Gastrocnemius medialis (tissue), 4 donors: ENCODE measurements around the gene HNRNPA0. TPM values are rescaled to one million over a fixed set of nuclear protein-coding genes. Genes with fewer than 3 reads are reported as not detected.

Source experiments
- ATAC-seq, 2 donors: fragments of 150-250 bp; one replicate each; pipeline ENCODE4 v1.9.1; 2016
- DNase-seq, 2 donors: peaks; one replicate each; pipeline ENCODE4 v3.0.0-alpha.2; 2019
- H3K27ac ChIP-seq, 4 donors: fragments of 200-600 bp; sonication (generic); 1 replicate in 1 of 4; 2 replicates in 3 of 4; pipeline ENCODE4 v1.5.1; 2016 to 2018; ENCODE audit warnings: mild to moderate bottlenecking in 2 of 4, moderate library complexity in 1 of 4
- H3K27me3 ChIP-seq, 3 donors: fragments of 200-600 bp; sonication (generic) in 2 of 3; 1 replicate in 1 of 3; 2 replicates in 2 of 3; pipeline versions ENCODE4 v1.5.1 to v1.6.0; 2016 to 2019; ENCODE audit warnings: mild to moderate bottlenecking in 1 of 3, moderate library complexity in 1 of 3
- H3K36me3 ChIP-seq, 2 donors: fragments of 200-600 bp; sonication (generic) in 1 of 2; one replicate each; pipeline ENCODE4 v1.5.1; 2017 to 2018
- H3K4me1 ChIP-seq, 2 donors: fragments of 200-600 bp; sonication (generic) in 1 of 2; one replicate each; pipeline ENCODE4 v1.5.1; 2016 to 2017; ENCODE audit warnings: mild to moderate bottlenecking in 2 of 2
- H3K4me3 ChIP-seq, 4 donors: fragments of 200-600 bp; sonication (generic) in 3 of 4; 1 replicate in 1 of 4; 2 replicates in 3 of 4; pipeline ENCODE4 v1.5.1; 2016 to 2019; ENCODE audit warnings: mild to moderate bottlenecking in 2 of 4
- H3K9me3 ChIP-seq, 3 donors: fragments of 200-600 bp; sonication (generic) in 2 of 3; 1 replicate in 1 of 3; 2 replicates in 2 of 3; pipeline ENCODE4 v1.5.1; 2016 to 2019
- POLR2A ChIP-seq, 2 donors: fragments of 450-650 bp; IDR thresholded peaks; one replicate each; pipeline ENCODE4 v1.6.1; 2017; ENCODE audit warnings: antibody characterized with exemption in 2 of 2, mild to moderate bottlenecking in 2 of 2, moderate library complexity in 2 of 2
- in situ Hi-C, 4 donors: fragments of 200-750 bp; cut with MboI; loops; one replicate each; pipeline versions ENCODE4 v1.15.0 to v1.8.0; 2017; ENCODE audit warnings: low sequenced_read_pairs in 4 of 4
- intact Hi-C: fragments of 100-400 bp; cut with DNase I; formaldehyde crosslinking; loops from one replicate; pipeline ENCODE4 v1.15.1; 2023; ENCODE audit warnings: low total_unique reads
- total RNA-seq, 4 donors: library from RNA; depleted of rRNA; stranded (reverse); fragments of >200 nt; gene quantifications; one replicate each; pipeline versions ENCODE4 v1.1.0 to v1.2.3, GENCODE V29; 2016
- TF ChIP-seq, protein P1 (sequence below), 5 experiments: fragments of 450-650 bp in 3 of 5; fragments of 200-600 bp in 2 of 5; sonication (generic) in 2 of 5; IDR thresholded peaks in 4 of 5; conservative IDR thresholded peaks in 1 of 5; 1 replicate in 4 of 5; 2 replicates in 1 of 5; pipeline ENCODE4 v1.5.1; 2016 to 2019; ENCODE audit warnings: antibody characterized with exemption in 5 of 5, mild to moderate bottlenecking in 3 of 5, moderate library complexity in 3 of 5

Gene HNRNPA0
- total RNA-seq, 4 donors from 2014 or later, result 4.2 to 6.0 (median 5.2) TPM

DNA sequence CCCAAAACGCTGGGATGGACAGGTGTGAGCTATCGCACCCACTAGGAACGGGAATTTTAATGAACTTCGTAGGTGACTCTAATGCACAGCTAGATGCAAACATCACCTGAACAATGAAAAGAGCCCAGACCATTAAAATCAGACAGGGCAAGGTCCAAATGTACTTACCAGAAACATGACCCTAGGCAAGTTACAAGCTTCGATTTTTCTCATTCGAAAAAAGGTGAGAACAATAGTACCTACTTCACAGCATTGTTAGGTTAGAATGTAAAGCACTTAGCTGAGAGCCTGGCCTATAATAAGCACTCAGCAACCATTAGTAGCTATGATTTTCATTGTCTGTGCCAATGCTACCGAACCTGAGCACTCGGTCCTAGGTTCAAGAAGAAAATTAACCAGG lies 12.4 kb downstream of the HNRNPA0 start:
- ATAC-seq (no peak), DNase-seq (no peak)
- Histone ChIP-seq H3K9me3 (no peaks in the 10 kb centered on the region), H3K4me1 (no peaks in the 10 kb centered on the region), H3K27me3 (no peaks in the 10 kb centered on the region), H3K36me3 (no peaks in the 10 kb centered on the region), H3K4me3 (no peak overlapping the region), H3K27ac (no peak overlapping the region)
- intact Hi-C loops (no loop called here), in situ Hi-C loops (loop anchor here in 3 of 4 donors (5.0 to 10.0 kb wide), 3 partner anchors 87 to 117 kb away; no protein-coding TSS in a partner anchor)
- TF ChIP-seq POLR2A (IDR thresholded peaks at IDR 0.05), result no peak
- TF ChIP-seq, protein P1, sequence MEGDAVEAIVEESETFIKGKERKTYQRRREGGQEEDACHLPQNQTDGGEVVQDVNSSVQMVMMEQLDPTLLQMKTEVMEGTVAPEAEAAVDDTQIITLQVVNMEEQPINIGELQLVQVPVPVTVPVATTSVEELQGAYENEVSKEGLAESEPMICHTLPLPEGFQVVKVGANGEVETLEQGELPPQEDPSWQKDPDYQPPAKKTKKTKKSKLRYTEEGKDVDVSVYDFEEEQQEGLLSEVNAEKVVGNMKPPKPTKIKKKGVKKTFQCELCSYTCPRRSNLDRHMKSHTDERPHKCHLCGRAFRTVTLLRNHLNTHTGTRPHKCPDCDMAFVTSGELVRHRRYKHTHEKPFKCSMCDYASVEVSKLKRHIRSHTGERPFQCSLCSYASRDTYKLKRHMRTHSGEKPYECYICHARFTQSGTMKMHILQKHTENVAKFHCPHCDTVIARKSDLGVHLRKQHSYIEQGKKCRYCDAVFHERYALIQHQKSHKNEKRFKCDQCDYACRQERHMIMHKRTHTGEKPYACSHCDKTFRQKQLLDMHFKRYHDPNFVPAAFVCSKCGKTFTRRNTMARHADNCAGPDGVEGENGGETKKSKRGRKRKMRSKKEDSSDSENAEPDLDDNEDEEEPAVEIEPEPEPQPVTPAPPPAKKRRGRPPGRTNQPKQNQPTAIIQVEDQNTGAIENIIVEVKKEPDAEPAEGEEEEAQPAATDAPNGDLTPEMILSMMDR (IDR thresholded peaks at IDR 0.05 in 4 of 5, conservative IDR thresholded peaks at IDR 0.05 in 1 of 5), result no peak

DNA sequence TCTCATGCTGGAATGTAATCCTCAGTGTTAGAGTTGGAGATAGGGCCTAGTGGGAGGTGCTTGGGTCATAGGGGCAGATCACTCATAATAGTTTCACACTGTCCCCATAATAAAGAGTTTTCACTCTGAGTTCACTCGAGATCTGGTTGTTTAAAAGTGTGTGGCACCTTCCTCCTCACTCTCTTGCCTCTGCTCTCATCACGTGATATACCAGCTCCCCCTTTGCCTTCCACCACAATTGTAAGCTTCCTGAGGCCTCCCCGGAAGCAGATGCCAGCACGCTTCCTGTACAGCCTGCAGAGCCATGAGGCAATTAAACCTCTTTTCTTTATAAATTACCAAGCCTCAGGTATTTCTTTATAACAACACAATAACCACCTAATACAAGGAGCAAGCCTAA lies 14.4 kb downstream of the HNRNPA0 start:
- Histone ChIP-seq H3K9me3 (no peaks in the 10 kb centered on the region), H3K4me3 (no peak overlapping the region), H3K27me3 (no peaks in the 10 kb centered on the region), H3K4me1 (peaks cover 9% of the 10 kb centered on the region in 2 donors), H3K27ac (no peak overlapping the region), H3K36me3 (no peaks in the 10 kb centered on the region)
- TF ChIP-seq POLR2A (IDR thresholded peaks at IDR 0.05), result no peak
- TF ChIP-seq, protein P1 (IDR thresholded peaks at IDR 0.05 in 4 of 5, conservative IDR thresholded peaks at IDR 0.05 in 1 of 5), result no peak
- in situ Hi-C loops, result loop anchor here (5.0 to 10.0 kb wide), 4 partner anchors 85 to 115 kb away; no protein-coding TSS in a partner anchor
- ATAC-seq (no peak), DNase-seq (no peak)
- intact Hi-C loops, result no loop called here

DNA sequence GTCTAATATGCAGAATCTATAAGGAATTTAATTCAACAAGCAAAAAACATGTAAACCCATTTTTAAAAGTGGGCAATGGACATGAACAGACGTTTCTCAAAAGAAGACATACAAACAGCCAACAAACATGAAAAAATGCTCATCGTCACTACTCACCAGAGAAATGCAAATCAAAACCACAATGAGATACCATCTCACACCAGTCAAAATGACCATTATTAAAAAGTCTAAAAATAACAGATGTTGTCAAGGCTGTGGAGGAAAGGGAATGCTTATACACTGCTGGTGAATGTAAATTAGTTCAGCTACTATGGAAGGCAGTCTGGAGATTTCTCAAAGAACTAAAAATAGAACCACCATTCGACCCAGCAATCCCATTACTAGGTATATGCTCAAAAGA lies 15.2 kb downstream of the HNRNPA0 start:
- ATAC-seq (no peak), DNase-seq (no peak)
- no peak overlapping the region for H3K27ac ChIP-seq
- H3K4me1 ChIP-seq, result peaks cover 9% of the 10 kb centered on the region in 2 donors
- TF ChIP-seq, protein P1 (IDR thresholded peaks at IDR 0.05 in 4 of 5, conservative IDR thresholded peaks at IDR 0.05 in 1 of 5), result no peak
- TF ChIP-seq POLR2A (IDR thresholded peaks at IDR 0.05), result no peak
- in situ Hi-C loops (loop anchor here in 1 of 4 donors (10.0 kb wide), 1 partner anchor 94 kb away; no protein-coding TSS in a partner anchor), intact Hi-C loops (no loop called here)
- H3K4me3 ChIP-seq, result no peak overlapping the region
- no peaks in the 10 kb centered on the region for H3K36me3 ChIP-seq
- no peaks in the 10 kb centered on the region for H3K9me3 ChIP-seq
- no peaks in the 10 kb centered on the region for H3K27me3 ChIP-seq

DNA sequence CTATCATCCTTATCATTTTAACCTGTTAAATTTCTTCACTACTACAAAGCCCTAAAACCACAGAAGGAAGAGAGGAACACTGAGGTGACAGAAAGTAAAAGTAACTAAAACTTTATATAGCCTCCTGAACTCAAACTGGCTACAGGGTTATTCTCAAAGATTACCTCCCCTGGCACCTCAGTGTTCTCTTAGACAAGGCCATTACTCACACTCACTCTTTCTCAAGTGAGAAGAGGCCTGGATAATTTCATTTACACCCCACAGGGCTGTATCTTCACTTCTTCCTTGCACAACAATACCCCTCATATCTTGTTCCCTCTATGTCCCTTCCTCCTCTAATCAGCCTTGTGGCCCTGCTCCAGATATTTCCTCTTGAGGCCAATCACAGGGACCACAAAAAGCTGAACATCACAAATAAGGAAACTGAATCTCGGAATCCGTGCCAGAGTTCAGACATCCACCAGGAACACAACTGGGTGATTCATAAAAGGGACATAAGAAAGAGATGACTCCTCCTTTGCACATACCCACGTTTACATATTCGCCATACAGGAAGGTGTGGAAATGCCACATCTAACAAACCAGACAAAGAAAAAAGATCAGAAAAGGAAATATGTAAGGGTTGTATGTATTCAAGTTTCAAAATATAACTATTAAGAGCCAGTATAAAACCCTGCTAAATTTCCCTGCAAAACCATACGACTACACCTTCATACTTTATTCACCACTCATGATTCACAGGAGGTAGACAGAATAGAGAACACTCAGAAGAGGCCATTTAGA lies 16.6 kb downstream of the HNRNPA0 start:
- Histone ChIP-seq H3K27me3 (no peaks in the 10 kb centered on the region), H3K4me1 (peaks cover 9% of the 10 kb centered on the region in 2 donors), H3K27ac (peak overlapping the region; percentile 26 to 56 (median 40)), H3K9me3 (no peaks in the 10 kb centered on the region), H3K36me3 (no peaks in the 10 kb centered on the region), H3K4me3 (no peak overlapping the region)
- intact Hi-C loops, result no loop called here
- in situ Hi-C loops, result loop anchor here in 1 of 4 donors (10.0 kb wide), 1 partner anchor 93 kb away; no protein-coding TSS in a partner anchor
- TF ChIP-seq, protein P1 (IDR thresholded peaks at IDR 0.05 in 4 of 5, conservative IDR thresholded peaks at IDR 0.05 in 1 of 5), result no peak
- no peak for TF ChIP-seq POLR2A (IDR thresholded peaks at IDR 0.05)
- ATAC-seq (peak in 1 of 2 donors; percentile 53), DNase-seq (no peak)
